ENCODE measurements around the gene VAV2. TPM values are rescaled to one million over a fixed set of nuclear protein-coding genes. Genes with fewer than 3 reads are reported as not detected.

The VAV2 gene
- total and polyA plus RNA-seq, 4 donors: 4.9 to 26.4 (median 17.0) TPM

GRCh38 chr9:133933426-133934026 lies 58.6 kb downstream of the VAV2 start:
- Histone ChIP-seq H3K9ac (ENCODE audit: low read depth in 1 of 2, low read length in 2 of 2) (no peak overlapping the region), H3K9me3 (ENCODE audit: control insufficient read depth in 4 of 4, low read length in 3 of 4) (no peaks in the 10 kb centered on the region), H3K27me3 (ENCODE audit: control insufficient read depth in 4 of 4, insufficient read depth in 4 of 4, low read length in 3 of 4) (no peaks in the 10 kb centered on the region), H3K36me3 (ENCODE audit: control insufficient read depth in 4 of 4, insufficient read depth in 3 of 4, low read depth in 1 of 4, low read length in 3 of 4) (peaks cover 0 to 13% (median under 1%) of the 10 kb centered on the region in 4 donors), H3K4me1 (ENCODE audit: control insufficient read depth in 4 of 4, insufficient read depth in 4 of 4, low read length in 3 of 4) (peaks cover 11 to 29% (median 16%) of the 10 kb centered on the region in 4 donors), H3K4me3 (ENCODE audit: low read depth in 1 of 3, low read length in 3 of 3) (no peak overlapping the region), H3K27ac (ENCODE audit: low read depth in 1 of 2, low read length in 2 of 2) (no peak overlapping the region)
- no peak for TF ChIP-seq ATF3 (IDR thresholded peaks at IDR 0.05)
- TF ChIP-seq YY1 (IDR thresholded peaks at IDR 0.05): no peak
- TF ChIP-seq MAX (IDR thresholded peaks at IDR 0.05): no peak
- no peak for TF ChIP-seq ZBTB33 (IDR thresholded peaks at IDR 0.05)
- TF ChIP-seq NR2F2 (IDR thresholded peaks at IDR 0.05): no peak
- no peak for TF ChIP-seq HNF4G (IDR thresholded peaks at IDR 0.05)
- TF ChIP-seq REST (IDR thresholded peaks at IDR 0.05): no peak
- TF ChIP-seq GABPA (IDR thresholded peaks at IDR 0.05 in 1 of 2, conservative IDR thresholded peaks at IDR 0.05 in 1 of 2): no peak
- no peak for TF ChIP-seq FOXA1 (IDR thresholded peaks at IDR 0.05)
- no peak for TF ChIP-seq RXRA (IDR thresholded peaks at IDR 0.05)
- TF ChIP-seq RAD21 (IDR thresholded peaks at IDR 0.05): no peak
- WGBS: 80% methylated on average over 6 of the region's 6 CpGs
- DNase-seq (ENCODE audit: low spot score): no peak

GRCh38 chr9:133932633-133933032 lies 59.5 kb downstream of the VAV2 start:
- H3K9ac ChIP-seq (ENCODE audit: low read depth in 1 of 2, low read length in 2 of 2): no peak overlapping the region
- peaks cover 11 to 29% (median 16%) of the 10 kb centered on the region in 4 donors for H3K4me1 ChIP-seq (ENCODE audit: control insufficient read depth in 4 of 4, insufficient read depth in 4 of 4, low read length in 3 of 4)
- H3K4me3 ChIP-seq (ENCODE audit: low read depth in 1 of 3, low read length in 3 of 3): no peak overlapping the region
- peaks cover 0 to 4% (median 1%) of the 10 kb centered on the region in 4 donors for H3K36me3 ChIP-seq (ENCODE audit: control insufficient read depth in 4 of 4, insufficient read depth in 3 of 4, low read depth in 1 of 4, low read length in 3 of 4)
- H3K9me3 ChIP-seq (ENCODE audit: control insufficient read depth in 4 of 4, low read length in 3 of 4): no peaks in the 10 kb centered on the region
- WGBS: 72% methylated on average over 8 of the region's 9 CpGs
- no peak for DNase-seq (ENCODE audit: low spot score)
- no peak overlapping the region for H3K27ac ChIP-seq (ENCODE audit: low read depth in 1 of 2, low read length in 2 of 2)
- TF ChIP-seq CTCF (IDR thresholded peaks at IDR 0.05; ENCODE audit: low read depth, low read length, missing input control): no peak
- H3K27me3 ChIP-seq (ENCODE audit: control insufficient read depth in 4 of 4, insufficient read depth in 4 of 4, low read length in 3 of 4): no peaks in the 10 kb centered on the region
